Measurements from ENCODE around the gene CASP6.

DNA sequence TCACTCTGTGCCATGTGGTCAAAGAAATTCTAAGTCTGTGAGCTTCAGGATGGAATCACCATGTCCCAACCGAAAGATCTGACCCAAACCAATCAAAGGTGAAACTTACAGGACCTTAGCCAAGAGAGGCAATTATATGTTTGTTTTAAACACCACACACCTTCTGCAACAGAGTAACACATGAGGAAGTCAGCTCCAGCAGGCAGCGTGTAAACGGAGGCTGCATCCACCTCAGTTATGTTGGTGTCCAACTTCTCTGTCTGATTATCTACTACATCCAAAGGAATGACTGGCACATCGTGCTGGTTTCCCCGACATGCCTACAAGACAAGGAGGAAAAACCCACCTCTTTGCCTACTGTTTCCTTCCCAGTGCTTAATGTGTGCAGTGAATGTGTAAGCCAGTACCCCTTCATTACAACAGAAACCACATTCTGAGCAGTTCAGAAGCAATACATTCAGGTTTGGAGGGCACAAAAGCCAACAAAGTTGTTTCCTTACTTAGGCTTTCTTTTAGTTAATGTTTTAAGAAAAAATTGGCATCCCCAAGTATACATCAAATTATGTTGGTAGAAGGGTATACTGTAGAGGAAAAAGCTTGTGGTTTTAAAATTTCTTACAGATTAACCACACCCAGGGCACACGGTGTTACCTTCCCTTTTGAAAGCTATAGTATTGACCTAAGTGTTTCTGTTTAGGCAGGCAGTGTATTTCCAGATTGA, 12.4 kb downstream of the CASP6 start:
- TF ChIP-seq, protein P1, sequence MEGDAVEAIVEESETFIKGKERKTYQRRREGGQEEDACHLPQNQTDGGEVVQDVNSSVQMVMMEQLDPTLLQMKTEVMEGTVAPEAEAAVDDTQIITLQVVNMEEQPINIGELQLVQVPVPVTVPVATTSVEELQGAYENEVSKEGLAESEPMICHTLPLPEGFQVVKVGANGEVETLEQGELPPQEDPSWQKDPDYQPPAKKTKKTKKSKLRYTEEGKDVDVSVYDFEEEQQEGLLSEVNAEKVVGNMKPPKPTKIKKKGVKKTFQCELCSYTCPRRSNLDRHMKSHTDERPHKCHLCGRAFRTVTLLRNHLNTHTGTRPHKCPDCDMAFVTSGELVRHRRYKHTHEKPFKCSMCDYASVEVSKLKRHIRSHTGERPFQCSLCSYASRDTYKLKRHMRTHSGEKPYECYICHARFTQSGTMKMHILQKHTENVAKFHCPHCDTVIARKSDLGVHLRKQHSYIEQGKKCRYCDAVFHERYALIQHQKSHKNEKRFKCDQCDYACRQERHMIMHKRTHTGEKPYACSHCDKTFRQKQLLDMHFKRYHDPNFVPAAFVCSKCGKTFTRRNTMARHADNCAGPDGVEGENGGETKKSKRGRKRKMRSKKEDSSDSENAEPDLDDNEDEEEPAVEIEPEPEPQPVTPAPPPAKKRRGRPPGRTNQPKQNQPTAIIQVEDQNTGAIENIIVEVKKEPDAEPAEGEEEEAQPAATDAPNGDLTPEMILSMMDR (conservative IDR thresholded peaks at IDR 0.05): no peak
- no peak for TF ChIP-seq ZFX (IDR thresholded peaks at IDR 0.05)

Measured in C4-2B (cell line).